ENCODE measurements around the gene SOS1. TPM values are rescaled to one million over a fixed set of nuclear protein-coding genes. Genes with fewer than 3 reads are reported as not detected.

SOS1 gene
- total and polyA plus RNA-seq, 2 donors (not counting 3 experiments of a cell fraction or from before 2014, with no cell fraction given) = 22.2 to 32.5 TPM

GRCh38 chr2:39139511-39140237 lies 18.8 kb upstream of the SOS1 start:
- H3K36me3 ChIP-seq (ENCODE audit: control insufficient read depth in 2 of 2, extremely low read depth in 1 of 2, insufficient read depth in 2 of 2, low read length in 2 of 2) = no peaks in the 10 kb centered on the region
- H3K4me1 ChIP-seq (ENCODE audit: control insufficient read depth, extremely low read depth, insufficient read depth, low read length) = no peaks in the 10 kb centered on the region
- H3K9me3 ChIP-seq (replicated peaks; ENCODE audit: control insufficient read depth, insufficient read depth, low read length) = no peaks in the 10 kb centered on the region
- H2AFZ ChIP-seq (ENCODE audit: low read depth, low read length) = no peak overlapping the region
- no peak for FAIRE-seq
- H3K9ac ChIP-seq (replicated peaks; ENCODE audit: extremely low read depth, insufficient read depth, low read length) = no peak overlapping the region
- no peak for DNase-seq (ENCODE audit: low read depth, low spot score)
- dilution Hi-C loops (cut with MboI; ENCODE audit: extremely low pct_ligation_motif_present, low sequenced_read_pairs) (no loop called here), intact Hi-C loops (cut with micrococcal nuclease) (no loop called here)
- CTCF ChIA-PET = no interaction called here
- POLR2A ChIA-PET = no interaction called here
- H3K4me3 ChIP-seq (replicated peaks in 1 of 3; ENCODE audit: insufficient read depth in 1 of 3, low read depth in 1 of 3, low read length in 3 of 3) = no peak overlapping the region
- H3K27ac ChIP-seq (ENCODE audit: insufficient read depth, low read depth, low read length) = no peak overlapping the region
- H3K79me2 ChIP-seq (ENCODE audit: control insufficient read depth, insufficient read depth, low read length) = no peaks in the 10 kb centered on the region
- BruUV-seq (replicated peaks) = no TSS peak
- peaks cover 0 to 3% of the 10 kb centered on the region in 2 experiments for H3K27me3 ChIP-seq (ENCODE audit: control insufficient read depth in 2 of 2, insufficient read depth in 2 of 2, low read length in 2 of 2)
- H3K4me2 ChIP-seq (ENCODE audit: insufficient read depth, low read length) = no peak overlapping the region
- no peaks in the 10 kb centered on the region for H4K20me1 ChIP-seq (replicated peaks; ENCODE audit: control insufficient read depth, extremely low read depth, insufficient read depth, low read length)
- no peaks in the 10 kb centered on the region for H3K9me1 ChIP-seq (replicated peaks; ENCODE audit: control insufficient read depth, extremely low read depth, insufficient read depth, low read length)
- no peak for TF ChIP-seq CTCF (IDR thresholded peaks at IDR 0.05; ENCODE audit: extremely low read depth in 1 of 2, insufficient read depth in 1 of 2, low read depth in 1 of 2, low read length in 2 of 2)
- TF ChIP-seq JUN (IDR thresholded peaks at IDR 0.05; ENCODE audit: borderline replicate concordance, insufficient read depth, insufficient read length, low read depth) = no peak
- no peak for TF ChIP-seq MYC (IDR thresholded peaks at IDR 0.05; ENCODE audit: low read depth, low read length)
- no peak for TF ChIP-seq GATA2 (IDR thresholded peaks at IDR 0.05; ENCODE audit: insufficient read depth, insufficient read length, low read depth, low read length)
- TF ChIP-seq EZH2 (IDR thresholded peaks at IDR 0.05; ENCODE audit: borderline replicate concordance, low read depth, low read length, severe bottlenecking) = no peak
- no peak for TF ChIP-seq FOS (IDR thresholded peaks at IDR 0.05; ENCODE audit: borderline replicate concordance, insufficient read depth, low read length)
- no peak for TF ChIP-seq MAX (IDR thresholded peaks at IDR 0.05; ENCODE audit: insufficient read depth, insufficient read length)
- no peak for TF ChIP-seq POLR2A (IDR thresholded peaks at IDR 0.05; ENCODE audit: low read depth, low read length)
- TF ChIP-seq POLR2AphosphoS5 (IDR thresholded peaks at IDR 0.05; ENCODE audit: insufficient read depth, low read depth, low read length) = no peak
